Uterus (tissue), 2 donors: ENCODE measurements around the gene KLF11.

Experiments
- CTCF ChIP-seq, 4 experiments: fragments of 200-600 bp in 2 of 4; fragments of 450-650 bp in 2 of 4; sonication (generic) in 2 of 4; IDR thresholded peaks; one replicate each; pipeline ENCODE4 v1.5.1; 2016 to 2019; ENCODE audit warnings: antibody characterized with exemption in 4 of 4, mild to moderate bottlenecking in 2 of 4, moderate library complexity in 1 of 4
- POLR2A ChIP-seq, 2 donors: fragments of 450-650 bp; IDR thresholded peaks; one replicate each; pipeline ENCODE4 v1.6.1; 2016; ENCODE audit warnings: antibody characterized with exemption in 2 of 2, mild to moderate bottlenecking in 1 of 2, moderate library complexity in 1 of 2

DNA sequence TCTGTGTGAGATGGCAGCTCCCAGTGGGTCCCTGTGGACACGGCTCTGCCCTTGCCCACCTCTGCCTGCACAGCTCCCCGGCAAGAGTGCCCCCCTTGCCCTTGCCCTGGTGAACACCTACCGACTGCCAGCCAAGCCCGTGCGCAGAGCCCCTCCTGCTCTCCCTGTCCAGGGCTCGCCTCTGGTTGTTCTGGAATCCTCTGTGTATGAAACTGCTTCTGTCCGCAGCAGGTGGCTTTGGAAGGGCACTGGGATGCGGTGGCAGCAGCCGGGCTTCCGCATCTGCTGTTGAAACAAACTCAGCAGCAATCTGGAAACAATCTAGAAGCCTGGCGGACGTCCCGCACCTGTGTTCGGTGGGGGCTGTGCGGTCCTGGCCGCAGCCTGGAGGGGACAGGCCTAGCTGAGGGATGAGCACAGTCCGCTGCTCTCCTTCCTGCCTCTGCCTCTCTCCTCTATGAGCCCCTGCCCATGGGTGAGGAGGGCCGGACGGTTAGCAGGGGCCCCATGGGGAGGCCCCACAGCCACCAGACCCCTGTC lies 34.0 kb upstream of the KLF11 start:
- no peak for TF ChIP-seq CTCF (IDR thresholded peaks at IDR 0.05)
- no peak for TF ChIP-seq POLR2A (IDR thresholded peaks at IDR 0.05)
